Measurements from ENCODE around the gene TMEM191C.
"Not testable (repeated sequence)": the region's sequence is repeated elsewhere in the genome, so short reads cannot be mapped to it uniquely, and the experiment has no call there.

GRCh38 chr22:21424084-21424709, 43.0 kb upstream of the TMEM191C start:
- TF ChIP-seq CTCF, POLR2A, POLR2AphosphoS5 (IDR thresholded peaks at IDR 0.05): not testable (repeated sequence)

Data from prostate gland (tissue), 2 donors.